NCI-H2171 (cell line): ENCODE data around the gene THRAP3.

ENCODE experiments used
- DNase-seq: peaks from one replicate; lab custom pipeline; 2025; lab: John Stamatoyannopoulos, UW

Gene THRAP3

DNA sequence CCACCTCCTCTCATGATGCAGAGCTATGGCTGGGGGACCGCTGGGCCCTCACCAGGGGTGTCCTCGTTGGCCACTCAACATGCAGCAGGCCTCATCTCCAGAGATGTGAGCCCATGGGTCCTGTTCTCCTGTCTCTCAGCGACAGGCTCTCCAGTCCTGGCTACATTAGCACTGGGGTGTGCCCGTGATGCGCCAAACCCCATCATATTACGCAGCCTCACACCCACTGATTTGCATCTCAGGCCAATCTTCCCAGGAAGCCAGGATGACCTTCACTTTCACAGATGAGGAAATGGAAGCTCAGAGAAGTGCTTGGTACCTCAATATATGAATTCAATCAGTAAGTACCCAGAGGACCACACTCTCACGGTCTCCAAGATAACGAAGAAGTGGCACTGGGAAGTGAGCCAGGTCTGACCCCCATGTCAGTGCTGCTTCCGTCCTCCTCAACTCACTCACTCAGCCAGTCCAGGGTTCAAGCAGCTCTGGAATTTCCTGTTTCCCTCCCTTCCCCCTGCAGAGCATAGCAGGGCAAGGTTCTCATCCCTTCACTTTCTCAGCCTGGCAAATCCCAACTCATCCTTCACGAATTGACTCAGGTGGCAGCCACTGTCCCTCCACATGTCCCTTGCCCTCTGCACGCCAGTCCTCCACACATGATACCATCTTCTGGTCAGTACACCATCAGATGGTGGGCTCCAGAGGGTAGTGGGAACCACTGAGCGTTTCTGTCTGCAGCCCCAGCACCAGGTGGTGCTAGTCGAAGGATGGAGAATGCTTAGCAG is 128.1 kb downstream of the THRAP3 start:
- no peak for DNase-seq

DNA sequence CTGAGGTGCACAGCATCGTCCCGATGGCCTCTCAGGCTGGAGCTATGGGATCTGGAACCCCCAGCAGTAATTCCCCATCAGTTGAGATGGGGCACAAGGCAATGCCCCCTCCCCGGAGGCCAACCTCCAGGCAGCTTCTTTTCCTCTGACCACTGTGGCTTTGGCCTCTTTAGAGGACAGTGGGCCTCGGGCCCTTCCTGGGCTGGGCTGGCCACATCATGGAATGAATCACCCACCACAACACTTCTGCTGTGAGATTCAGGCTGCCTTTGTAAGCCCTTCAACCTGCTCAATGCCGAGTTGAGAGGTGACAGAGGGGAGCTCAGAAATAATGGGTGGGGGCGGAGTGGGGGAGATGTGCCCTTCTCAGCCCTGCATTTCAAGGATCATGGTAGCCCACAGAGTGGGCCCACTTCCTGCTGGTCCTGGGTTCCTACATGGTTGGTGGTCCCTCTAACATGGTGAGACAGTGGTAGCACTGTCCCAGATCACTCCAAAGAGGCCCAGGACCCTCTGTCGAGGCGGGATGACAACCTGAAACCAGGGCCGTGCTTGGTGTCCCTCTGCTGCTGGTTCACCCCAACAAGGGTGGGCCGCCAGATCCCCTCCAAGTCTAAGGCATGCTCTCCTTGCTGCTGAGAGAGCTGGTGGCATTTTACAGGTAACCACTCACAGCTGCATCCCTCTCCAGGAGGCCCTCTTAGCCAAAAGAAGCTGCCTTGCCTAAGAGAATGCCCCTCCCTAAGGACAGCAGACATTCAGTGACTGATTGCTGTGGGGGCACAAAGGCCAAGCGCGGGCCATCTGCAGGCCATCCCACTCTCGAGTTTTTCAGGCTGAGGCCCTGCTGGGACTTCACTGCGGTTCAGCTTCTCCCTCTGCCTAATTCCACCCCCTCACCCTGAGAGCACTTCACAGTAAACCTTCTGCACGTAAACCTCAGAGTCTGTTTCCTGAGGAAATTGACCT is 129.0 kb downstream of the THRAP3 start:
- no peak for DNase-seq

DNA sequence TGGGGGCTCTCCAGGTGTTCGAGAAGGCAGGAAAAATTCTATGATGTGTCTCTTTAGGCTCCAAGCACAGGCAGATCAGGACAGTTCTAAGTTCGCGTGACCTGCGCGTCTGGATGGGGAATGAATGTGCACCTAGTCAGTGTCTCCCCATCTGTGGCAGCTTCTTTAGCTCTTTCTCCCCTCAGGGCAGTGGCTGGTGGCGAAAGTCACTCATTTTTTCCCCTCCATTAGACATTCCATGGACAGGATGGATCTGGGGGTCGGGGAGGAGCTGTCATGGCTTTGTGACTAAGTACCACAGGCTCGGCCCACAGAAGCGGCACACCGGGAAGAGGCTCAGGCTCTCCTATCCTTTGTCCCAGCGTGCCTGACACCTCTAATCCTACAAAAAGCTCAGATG is 130.2 kb downstream of the THRAP3 start:
- DNase-seq: no peak
